HUES48 (cell line): ENCODE measurements around the gene NMUR1.
A peak's percentile ranks its signal among the peaks of the same experiment; 100 is the strongest.
"Not testable (repeated sequence)": the region's sequence is repeated elsewhere in the genome, so short reads cannot be mapped to it uniquely, and the experiment has no call there.

Experiments used
- H3K27ac ChIP-seq: one replicate; pipeline ENCODE4 v1.7.0; 2013; ENCODE audit warnings: low read depth, low read length, inconsistent platforms
- H3K27me3 ChIP-seq: 2 replicates; pipeline ENCODE4 v1.6.1; 2013; ENCODE audit warnings: mild to moderate bottlenecking, low read length; ENCODE audit not compliant: control insufficient read depth, insufficient read depth
- H3K36me3 ChIP-seq: 2 replicates; pipeline ENCODE4 v1.6.1; 2013; ENCODE audit warnings: low read length; ENCODE audit not compliant: control insufficient read depth, insufficient read depth
- H3K4me1 ChIP-seq: 2 replicates; pipeline ENCODE4 v1.6.1; 2013; ENCODE audit warnings: mild to moderate bottlenecking, low read length; ENCODE audit not compliant: control insufficient read depth, insufficient read depth
- H3K4me3 ChIP-seq: 2 replicates; pipeline ENCODE4 v1.5.1; 2013; ENCODE audit warnings: mild to moderate bottlenecking, low read depth, low read length
- H3K9ac ChIP-seq: 2 replicates; pipeline ENCODE4 v1.6.1; 2013; ENCODE audit warnings: mild to moderate bottlenecking, low read depth, low read length, moderate library complexity
- H3K9me3 ChIP-seq: 2 replicates; pipeline ENCODE4 v1.6.1; 2013; ENCODE audit warnings: low read length; ENCODE audit not compliant: control insufficient read depth, insufficient read depth

Gene NMUR1

GRCh38 chr2:231568785-231569435 is 38.7 kb upstream of the NMUR1 start:
- Histone ChIP-seq H3K27ac (peak overlapping the region; percentile 24), H3K27me3 (no peaks in the 10 kb centered on the region)

GRCh38 chr2:231568098-231568784 is 38.0 kb upstream of the NMUR1 start:
- no peak overlapping the region for H3K4me3 ChIP-seq
- peaks cover 29% of the 10 kb centered on the region for H3K4me1 ChIP-seq
- H3K9ac ChIP-seq: no peak overlapping the region
- peak overlapping the region; percentile 24 for H3K27ac ChIP-seq
- H3K27me3 ChIP-seq: no peaks in the 10 kb centered on the region
- no peaks in the 10 kb centered on the region for H3K36me3 ChIP-seq
- peaks cover 3% of the 10 kb centered on the region; the same call in 1 of the 2 replicates for H3K9me3 ChIP-seq

More at GRCh38 chr2:231568785-231569435, 38.7 kb upstream of the NMUR1 start:
- Histone ChIP-seq H3K4me1 (peaks cover 31% of the 10 kb centered on the region), H3K9me3 (peaks cover 3% of the 10 kb centered on the region; the same call in 1 of the 2 replicates), H3K4me3 (no peak overlapping the region), H3K9ac (no peak overlapping the region), H3K36me3 (no peaks in the 10 kb centered on the region)

GRCh38 chr2:231567159-231567558 is 36.9 kb upstream of the NMUR1 start:
- Histone ChIP-seq H3K27ac (no peak overlapping the region), H3K4me1 (peaks cover 26% of the 10 kb centered on the region), H3K9ac (no peak overlapping the region), H3K4me3 (no peak overlapping the region), H3K9me3 (peaks cover 3% of the 10 kb centered on the region; the same call in 1 of the 2 replicates), H3K36me3 (no peaks in the 10 kb centered on the region), H3K27me3 (no peaks in the 10 kb centered on the region)

- Histone ChIP-seq H3K9ac (no peak overlapping the region), H3K4me1 (peaks cover 17% of the 10 kb centered on the region), H3K4me3 (no peak overlapping the region), H3K9me3 (peaks cover 3% of the 10 kb centered on the region; the same call in 1 of the 2 replicates), H3K27me3 (no peaks in the 10 kb centered on the region), H3K36me3 (no peaks in the 10 kb centered on the region), H3K27ac (no peak overlapping the region)
Measured at GRCh38 chr2:231565887-231566594, 35.8 kb upstream of the NMUR1 start.

GRCh38 chr2:231563378-231563961 is 33.2 kb upstream of the NMUR1 start:
- Histone ChIP-seq H3K4me3 (no peak overlapping the region), H3K36me3 (no peaks in the 10 kb centered on the region), H3K27me3 (no peaks in the 10 kb centered on the region)

GRCh38 chr2:231557571-231558217 is 27.4 kb upstream of the NMUR1 start:
- Histone ChIP-seq H3K9me3 (peaks cover 3% of the 10 kb centered on the region), H3K9ac (no peak overlapping the region), H3K27ac (no peak overlapping the region)

More at GRCh38 chr2:231563378-231563961, 33.2 kb upstream of the NMUR1 start:
- peaks cover 13% of the 10 kb centered on the region for H3K4me1 ChIP-seq
- H3K9ac ChIP-seq: no peak overlapping the region
- peaks cover 3% of the 10 kb centered on the region; the same call in 1 of the 2 replicates for H3K9me3 ChIP-seq
- no peak overlapping the region for H3K27ac ChIP-seq

GRCh38 chr2:231556981-231557380 is 26.7 kb upstream of the NMUR1 start:
- H3K27ac ChIP-seq: no peak overlapping the region
- no peak overlapping the region for H3K9ac ChIP-seq
- H3K4me3 ChIP-seq: no peak overlapping the region
- peaks cover 8% of the 10 kb centered on the region for H3K9me3 ChIP-seq
- H3K4me1 ChIP-seq: no peaks in the 10 kb centered on the region
- H3K36me3 ChIP-seq: no peaks in the 10 kb centered on the region
- no peaks in the 10 kb centered on the region for H3K27me3 ChIP-seq

More at GRCh38 chr2:231557571-231558217, 27.4 kb upstream of the NMUR1 start:
- Histone ChIP-seq H3K4me3 (no peak overlapping the region), H3K36me3 (no peaks in the 10 kb centered on the region), H3K27me3 (no peaks in the 10 kb centered on the region), H3K4me1 (no peaks in the 10 kb centered on the region)

GRCh38 chr2:231556496-231556895 is 26.3 kb upstream of the NMUR1 start:
- not testable (repeated sequence) for H3K27me3 ChIP-seq, H3K9ac ChIP-seq, H3K4me1 ChIP-seq

GRCh38 chr2:231554748-231555545 is 24.7 kb upstream of the NMUR1 start:
- Histone ChIP-seq H3K9me3 (peaks cover 8% of the 10 kb centered on the region), H3K4me1 (no peaks in the 10 kb centered on the region), H3K27ac (no peak overlapping the region), H3K4me3 (no peak overlapping the region), H3K9ac (no peak overlapping the region), H3K27me3 (no peaks in the 10 kb centered on the region), H3K36me3 (no peaks in the 10 kb centered on the region)

More at GRCh38 chr2:231556496-231556895, 26.3 kb upstream of the NMUR1 start:
- H3K27ac ChIP-seq, H3K9me3 ChIP-seq, H3K4me3 ChIP-seq, H3K36me3 ChIP-seq: not testable (repeated sequence)

- no peak overlapping the region for H3K4me3 ChIP-seq
- H3K4me1 ChIP-seq: no peaks in the 10 kb centered on the region
- no peak overlapping the region for H3K27ac ChIP-seq
- no peak overlapping the region for H3K9ac ChIP-seq
- H3K9me3 ChIP-seq: peaks cover 8% of the 10 kb centered on the region
- H3K27me3 ChIP-seq: no peaks in the 10 kb centered on the region
- H3K36me3 ChIP-seq: no peaks in the 10 kb centered on the region
Measured at GRCh38 chr2:231554327-231554726, 24.1 kb upstream of the NMUR1 start.
